Thyroid gland (tissue), 4 donors: ENCODE data around the gene RBBP4. TPM values are rescaled to one million over a fixed set of nuclear protein-coding genes. Genes with fewer than 3 reads are reported as not detected.
"Not testable (repeated sequence)": the region's sequence is repeated elsewhere in the genome, so short reads cannot be mapped to it uniquely, and the experiment has no call there.

Experiments used
- DNase-seq, 2 donors: peaks; one replicate each; pipeline ENCODE4 v3.0.0-alpha.2; 2019
- H3K27ac ChIP-seq, 3 donors: fragments of 200-600 bp; sonication (generic); 1 replicate in 2 of 3; 2 replicates in 1 of 3; pipeline ENCODE4 v1.5.1; 2016 to 2019; ENCODE audit warnings: mild to moderate bottlenecking in 1 of 3, moderate library complexity in 1 of 3
- H3K27me3 ChIP-seq: fragments of 200-600 bp; sonication (generic); one replicate; pipeline ENCODE4 v1.5.1; 2019
- H3K36me3 ChIP-seq, 2 donors: fragments of 200-600 bp; sonication (generic); one replicate each; pipeline ENCODE4 v1.5.1; 2016 to 2019
- H3K4me1 ChIP-seq, 2 donors: fragments of 200-600 bp; sonication (generic); one replicate each; pipeline ENCODE4 v1.5.1; 2017 to 2019
- H3K4me3 ChIP-seq, 3 donors: fragments of 200-600 bp; sonication (generic); replicated peaks in 1 of 3; 1 replicate in 2 of 3; 2 replicates in 1 of 3; pipeline ENCODE4 v1.5.1; 2016; ENCODE audit warnings: mild to moderate bottlenecking in 1 of 3
- H3K9me3 ChIP-seq: fragments of 200-600 bp; sonication (generic); one replicate; pipeline ENCODE4 v1.5.1; 2017
- POLR2A ChIP-seq, 2 donors: fragments of 450-650 bp; IDR thresholded peaks; one replicate each; pipeline ENCODE4 v1.6.1; 2017; ENCODE audit warnings: antibody characterized with exemption in 2 of 2, mild to moderate bottlenecking in 2 of 2, moderate library complexity in 1 of 2
- WGBS, 2 donors: methylation state at CpG; one replicate each; pipeline ENCODE4 v1.1.5; 2017; 5-methylcytosine and 5-hydroxymethylcytosine counted together
- intact Hi-C: fragments of 100-400 bp; cut with DNase I; formaldehyde crosslinking; loops from one replicate; pipeline ENCODE4 v1.15.1; 2023
- total RNA-seq, 4 donors: library from RNA; depleted of rRNA; stranded (reverse); fragments of >200 nt; gene quantifications; one replicate each; pipeline ENCODE4 v1.2.3, GENCODE V29; 2016
- TF ChIP-seq, protein P1 (sequence below), 6 experiments: fragments of 200-600 bp in 3 of 6; fragments of 450-650 bp in 3 of 6; sonication (generic) in 3 of 6; IDR thresholded peaks; one replicate each; pipeline ENCODE4 v1.5.1; 2016 to 2019; ENCODE audit warnings: antibody characterized with exemption in 6 of 6, mild to moderate bottlenecking in 2 of 6, inconsistent platforms in 1 of 6, moderate library complexity in 1 of 6

Gene RBBP4
- total RNA-seq, 4 donors from 2014 or later = 100 to 172 (median 138) TPM

- H3K27me3 ChIP-seq = no peaks in the 10 kb centered on the region
- H3K4me3 ChIP-seq = peak overlapping the region in 1 of 3 donors; percentile 87
- TF ChIP-seq, protein P1, sequence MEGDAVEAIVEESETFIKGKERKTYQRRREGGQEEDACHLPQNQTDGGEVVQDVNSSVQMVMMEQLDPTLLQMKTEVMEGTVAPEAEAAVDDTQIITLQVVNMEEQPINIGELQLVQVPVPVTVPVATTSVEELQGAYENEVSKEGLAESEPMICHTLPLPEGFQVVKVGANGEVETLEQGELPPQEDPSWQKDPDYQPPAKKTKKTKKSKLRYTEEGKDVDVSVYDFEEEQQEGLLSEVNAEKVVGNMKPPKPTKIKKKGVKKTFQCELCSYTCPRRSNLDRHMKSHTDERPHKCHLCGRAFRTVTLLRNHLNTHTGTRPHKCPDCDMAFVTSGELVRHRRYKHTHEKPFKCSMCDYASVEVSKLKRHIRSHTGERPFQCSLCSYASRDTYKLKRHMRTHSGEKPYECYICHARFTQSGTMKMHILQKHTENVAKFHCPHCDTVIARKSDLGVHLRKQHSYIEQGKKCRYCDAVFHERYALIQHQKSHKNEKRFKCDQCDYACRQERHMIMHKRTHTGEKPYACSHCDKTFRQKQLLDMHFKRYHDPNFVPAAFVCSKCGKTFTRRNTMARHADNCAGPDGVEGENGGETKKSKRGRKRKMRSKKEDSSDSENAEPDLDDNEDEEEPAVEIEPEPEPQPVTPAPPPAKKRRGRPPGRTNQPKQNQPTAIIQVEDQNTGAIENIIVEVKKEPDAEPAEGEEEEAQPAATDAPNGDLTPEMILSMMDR (IDR thresholded peaks at IDR 0.05) = no peak
- TF ChIP-seq POLR2A (IDR thresholded peaks at IDR 0.05) = no peak
- peaks cover 6 to 10% of the 10 kb centered on the region in 2 donors for H3K36me3 ChIP-seq
- peaks cover 21 to 34% of the 10 kb centered on the region in 2 donors for H3K4me1 ChIP-seq
- intact Hi-C loops = no loop called here
- H3K9me3 ChIP-seq = no peaks in the 10 kb centered on the region
- no peak for DNase-seq
- WGBS, 2 donors = 89 to 91% methylated on average over 16 of the region's 16 CpGs
- H3K27ac ChIP-seq = no peak overlapping the region
These were observed 1.4 kb downstream of the RBBP4 start for GRCh38 chr1:32652244-32652962.

DNA sequence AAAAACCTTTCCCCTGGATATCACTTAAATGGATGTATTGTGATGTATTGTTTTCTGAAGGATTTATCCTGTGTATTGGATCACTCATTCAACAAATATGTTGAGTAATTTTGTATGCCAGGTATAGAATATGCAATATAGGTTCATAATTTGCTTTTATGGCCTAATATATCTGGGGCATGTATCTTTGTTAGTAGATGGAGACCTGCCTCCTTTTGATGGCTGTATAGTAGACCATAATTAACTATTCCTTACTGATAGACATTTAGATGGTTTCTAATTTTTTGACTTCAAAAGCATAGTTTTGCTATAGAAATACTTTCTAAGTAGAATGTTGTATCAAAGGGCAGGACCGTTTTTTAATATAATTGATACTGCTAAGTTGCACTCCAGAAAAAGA is 8.6 kb downstream of the RBBP4 start:
- no peak for DNase-seq
- intact Hi-C loops = no loop called here
- no peaks in the 10 kb centered on the region for H3K9me3 ChIP-seq
- H3K4me1 ChIP-seq = no peaks in the 10 kb centered on the region
- 93 to 97% methylated on average over 1 of the region's 1 CpG for WGBS, 2 donors
- TF ChIP-seq, protein P1 (IDR thresholded peaks at IDR 0.05) = no peak
- TF ChIP-seq POLR2A (IDR thresholded peaks at IDR 0.05) = no peak
- H3K4me3 ChIP-seq = no peak overlapping the region
- H3K27ac ChIP-seq = no peak overlapping the region
- H3K36me3 ChIP-seq = peaks cover 49 to 52% of the 10 kb centered on the region in 2 donors
- no peaks in the 10 kb centered on the region for H3K27me3 ChIP-seq

DNA sequence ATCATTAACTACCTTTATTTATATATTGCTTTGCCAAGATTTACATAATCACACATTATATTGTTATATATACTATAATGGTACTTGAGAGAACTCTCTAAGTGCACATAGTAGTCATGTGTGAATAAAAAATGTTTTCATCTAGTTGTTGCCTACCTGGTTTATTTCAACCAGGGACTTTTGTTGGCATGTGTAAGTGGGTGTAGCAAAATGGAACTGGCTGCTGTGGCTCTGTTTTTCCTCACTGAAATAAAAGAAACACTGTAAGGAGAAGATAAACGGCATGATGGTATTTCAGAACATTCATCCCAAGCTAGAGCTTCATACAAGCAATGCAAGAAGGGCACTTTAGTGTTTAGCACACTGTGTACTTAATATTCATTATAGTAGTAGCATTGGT is 14.9 kb downstream of the RBBP4 start:
- H3K27ac ChIP-seq = no peak overlapping the region
- H3K36me3 ChIP-seq = peaks cover 39 to 41% of the 10 kb centered on the region in 2 donors
- WGBS, 2 donors = 37 to 56% methylated on average over 1 of the region's 1 CpG
- intact Hi-C loops = no loop called here
- TF ChIP-seq POLR2A (IDR thresholded peaks at IDR 0.05) = no peak
- TF ChIP-seq, protein P1 (IDR thresholded peaks at IDR 0.05) = no peak
- H3K4me1 ChIP-seq = peaks cover 5 to 9% of the 10 kb centered on the region in 2 donors
- no peaks in the 10 kb centered on the region for H3K9me3 ChIP-seq
- H3K27me3 ChIP-seq = no peaks in the 10 kb centered on the region
- no peak overlapping the region for H3K4me3 ChIP-seq
- DNase-seq = no peak

- Histone ChIP-seq H3K36me3 (peaks cover 44 to 49% of the 10 kb centered on the region in 2 donors), H3K27ac (peak overlapping the region in 2 of 3 donors; percentile 36 to 65), H3K4me3 (no peak overlapping the region), H3K9me3 (no peaks in the 10 kb centered on the region), H3K4me1 (peaks cover 5 to 9% of the 10 kb centered on the region in 2 donors), H3K27me3 (no peaks in the 10 kb centered on the region)
- 46 to 62% methylated on average over 12 of the region's 12 CpGs for WGBS, 2 donors
- no peak for TF ChIP-seq POLR2A (IDR thresholded peaks at IDR 0.05)
- TF ChIP-seq, protein P1 (IDR thresholded peaks at IDR 0.05) = no peak
- DNase-seq = peak; percentile 94 to 95
- intact Hi-C loops = no loop called here
These were observed 16.0 kb downstream of the RBBP4 start for GRCh38 chr1:32666901-32667566.

DNA sequence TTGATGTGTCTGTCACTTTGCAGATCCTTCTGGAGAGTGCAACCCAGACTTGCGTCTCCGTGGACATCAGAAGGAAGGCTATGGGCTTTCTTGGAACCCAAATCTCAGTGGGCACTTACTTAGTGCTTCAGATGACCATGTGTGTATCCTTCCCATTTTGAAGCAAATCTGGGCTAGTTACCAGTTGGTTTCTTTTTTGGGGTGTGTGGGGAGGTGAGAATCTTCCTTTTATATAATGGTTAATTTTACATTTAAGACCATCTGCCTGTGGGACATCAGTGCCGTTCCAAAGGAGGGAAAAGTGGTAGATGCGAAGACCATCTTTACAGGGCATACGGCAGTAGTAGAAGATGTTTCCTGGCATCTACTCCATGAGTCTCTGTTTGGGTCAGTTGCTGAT is 17.7 kb downstream of the RBBP4 start:
- intact Hi-C loops, H3K4me1 ChIP-seq, H3K27ac ChIP-seq, H3K27me3 ChIP-seq, DNase-seq, H3K4me3 ChIP-seq, H3K9me3 ChIP-seq: not testable (repeated sequence)
- peaks cover 47 to 51% of the 10 kb centered on the region in 2 donors for H3K36me3 ChIP-seq
- WGBS, 2 donors = 96 to 99% methylated on average over 5 of the region's 5 CpGs
